Chondrocyte (in vitro differentiated cells): ENCODE data around the gene DELE1. TPM values are rescaled to one million over a fixed set of nuclear protein-coding genes. Genes with fewer than 3 reads are reported as not detected.
A peak's percentile ranks its signal among the peaks of the same experiment; 100 is the strongest.

Experiments used
- DNase-seq: peaks from one replicate; pipeline ENCODE4 v3.0.0; 2021; ENCODE audit warnings: mixed read lengths, low spot score
- H3K27ac Mint-ChIP-seq: one replicate; pipeline ENCODE4 v1.8.0; 2021; ENCODE audit warnings: mild to moderate bottlenecking, moderate library complexity, mixed read lengths; ENCODE audit not compliant: unreplicated experiment
- H3K27me3 Mint-ChIP-seq: 2 replicates; pipeline ENCODE4 v1.8.0; 2021; ENCODE audit warnings: low read depth, mixed read lengths
- H3K36me3 Mint-ChIP-seq: 2 replicates; pipeline ENCODE4 v1.8.0; 2021; ENCODE audit warnings: low read depth, mixed read lengths
- H3K4me1 Mint-ChIP-seq: 2 replicates; pipeline ENCODE4 v1.8.0; 2021; ENCODE audit warnings: low read depth, mild to moderate bottlenecking, mixed read lengths
- H3K4me3 Mint-ChIP-seq: one replicate; pipeline ENCODE4 v1.8.0; 2021; ENCODE audit warnings: mild to moderate bottlenecking, moderate library complexity, mixed read lengths; ENCODE audit not compliant: unreplicated experiment
- H3K9me3 Mint-ChIP-seq: 2 replicates; pipeline ENCODE4 v1.8.0; 2021; ENCODE audit warnings: low read depth, mixed read lengths
- CTCF ChIP-seq: fragments of 200-600 bp; sonication (generic); IDR thresholded peaks from 2 replicates; pipeline ENCODE4 v1.5.0; 2021; ENCODE audit warnings: antibody characterized with exemption, mild to moderate bottlenecking, moderate library complexity
- total RNA-seq: library from RNA; stranded (reverse); gene quantifications from 3 replicates; pipeline ENCODE4 v1.2.1, GENCODE V29; 2021

DELE1 gene
- total RNA-seq, 1 donor from 2014 or later = 43.8 TPM

GRCh38 chr5:141913560-141914198, 10.0 kb upstream of the DELE1 start:
- Mint-ChIP-seq H3K4me3 (peak overlapping the region; percentile 55), H3K27me3 (peaks cover 10% of the 10 kb centered on the region), H3K36me3 (no peaks in the 10 kb centered on the region), H3K4me1 (peaks cover 9% of the 10 kb centered on the region), H3K9me3 (no peaks in the 10 kb centered on the region), H3K27ac (no peak overlapping the region)
- no peak for DNase-seq
- no peak for TF ChIP-seq CTCF

GRCh38 chr5:141914199-141914743, 9.4 kb upstream of the DELE1 start:
- no peak for DNase-seq
- peak overlapping the region; percentile 55 for H3K4me3 Mint-ChIP-seq
- peaks cover 10% of the 10 kb centered on the region for H3K27me3 Mint-ChIP-seq
- peak; percentile 71 for TF ChIP-seq CTCF
- H3K9me3 Mint-ChIP-seq = no peaks in the 10 kb centered on the region
- no peak overlapping the region for H3K27ac Mint-ChIP-seq
- no peaks in the 10 kb centered on the region for H3K36me3 Mint-ChIP-seq
- peaks cover 9% of the 10 kb centered on the region for H3K4me1 Mint-ChIP-seq

GRCh38 chr5:141914797-141915196, 8.9 kb upstream of the DELE1 start:
- Mint-ChIP-seq H3K27me3 (peaks cover 10% of the 10 kb centered on the region), H3K4me3 (no peak overlapping the region), H3K27ac (no peak overlapping the region), H3K36me3 (no peaks in the 10 kb centered on the region), H3K4me1 (peaks cover 9% of the 10 kb centered on the region), H3K9me3 (no peaks in the 10 kb centered on the region)
- no peak for DNase-seq
- TF ChIP-seq CTCF = no peak

GRCh38 chr5:141915881-141916336, 7.8 kb upstream of the DELE1 start:
- no peaks in the 10 kb centered on the region for H3K9me3 Mint-ChIP-seq
- H3K27me3 Mint-ChIP-seq = peaks cover 10% of the 10 kb centered on the region
- no peaks in the 10 kb centered on the region for H3K36me3 Mint-ChIP-seq
- H3K4me3 Mint-ChIP-seq = no peak overlapping the region
- no peak for DNase-seq
- H3K27ac Mint-ChIP-seq = no peak overlapping the region
- H3K4me1 Mint-ChIP-seq = peaks cover 9% of the 10 kb centered on the region
- TF ChIP-seq CTCF = no peak

- Mint-ChIP-seq H3K4me1 (peaks cover 9% of the 10 kb centered on the region), H3K36me3 (no peaks in the 10 kb centered on the region), H3K27me3 (peaks cover 10% of the 10 kb centered on the region), H3K27ac (no peak overlapping the region), H3K9me3 (no peaks in the 10 kb centered on the region), H3K4me3 (no peak overlapping the region)
- no peak for DNase-seq
- no peak for TF ChIP-seq CTCF
Observed at GRCh38 chr5:141916522-141916921, 7.1 kb upstream of the DELE1 start.
